DND-41 (cell line): Measurements from ENCODE around the gene CRY1.

ENCODE experiments used
- CTCF ChIP-seq: IDR thresholded peaks from 2 replicates; pipeline ENCODE4 v1.5.1; 2012; ENCODE audit warnings: borderline replicate concordance, low read length, moderate library complexity, mild to moderate bottlenecking; ENCODE audit not compliant: poor library complexity, severe bottlenecking; ENCODE audit errors: extremely low read depth
- EZH2 ChIP-seq: IDR thresholded peaks from 3 replicates; pipeline ENCODE4 v1.6.1; 2012; ENCODE audit warnings: borderline replicate concordance, low read depth, mild to moderate bottlenecking, moderate library complexity, low read length, inconsistent platforms; ENCODE audit not compliant: severe bottlenecking

GRCh38 chr12:106956048-106956578 is 137.2 kb downstream of the CRY1 start:
- TF ChIP-seq CTCF (peak; percentile 32), EZH2 (no peak)
